GM18951 (cell line): ENCODE results near the gene PRKCB.
"Not testable (repeated sequence)": the region's sequence is repeated elsewhere in the genome, so short reads cannot be mapped to it uniquely, and the experiment has no call there.

Experiments
- POLR2A ChIP-seq: IDR thresholded peaks from 4 replicates; pipeline ENCODE4 v1.6.1; 2011; ENCODE audit warnings: mild to moderate bottlenecking; ENCODE audit not compliant: insufficient read length, insufficient read depth; ENCODE audit errors: extremely low read depth
- in situ Hi-C: fragments of 300-500 bp; cut with MboI; formaldehyde crosslinking; loops from one replicate; pipeline ENCODE4 v1.12.0; 2022; ENCODE audit warnings: low sequenced_read_pairs, mixed read lengths, inconsistent platforms; ENCODE audit not compliant: unreplicated experiment

The PRKCB gene

DNA sequence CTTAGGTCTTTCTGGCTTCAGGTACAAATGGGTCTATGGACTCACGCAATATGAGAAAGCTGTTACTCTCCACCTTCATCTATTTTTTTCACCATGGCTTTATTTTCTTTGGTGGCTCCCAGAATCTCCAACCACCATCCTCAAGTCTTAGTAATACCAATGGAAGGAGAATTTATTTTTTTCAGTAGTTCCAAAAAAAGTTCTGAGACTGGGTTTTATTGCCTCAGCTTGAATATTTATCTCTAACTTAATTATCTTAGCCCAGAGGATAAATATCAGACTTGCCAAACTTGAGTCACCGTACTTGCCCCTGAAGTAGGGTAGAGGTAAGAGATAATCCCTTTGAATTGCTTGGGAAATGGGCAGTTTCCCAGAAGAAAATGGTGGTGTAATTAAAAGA lies 397.2 kb downstream of the PRKCB start:
- in situ Hi-C loops = no loop called here
- no peak for TF ChIP-seq POLR2A

DNA sequence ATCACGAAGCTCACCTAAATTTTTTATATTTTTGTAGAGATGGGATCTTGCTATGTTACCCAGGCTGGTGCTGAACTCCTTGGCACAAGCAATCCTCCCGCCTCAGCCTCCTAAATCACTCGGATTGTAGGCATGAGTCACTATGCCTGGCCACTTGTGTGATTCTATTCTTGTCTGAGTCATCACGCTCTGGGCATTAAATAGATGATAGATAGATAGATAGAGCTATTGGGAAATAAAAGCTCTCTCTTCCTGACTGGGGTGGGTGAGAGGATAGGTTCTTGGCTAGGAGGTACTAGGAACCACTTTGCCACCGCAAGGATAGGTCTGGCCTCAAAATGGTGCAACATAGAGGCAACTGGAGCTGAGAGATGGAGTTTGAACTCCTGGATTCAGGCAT lies 399.0 kb downstream of the PRKCB start:
- in situ Hi-C loops = no loop called here
- no peak for TF ChIP-seq POLR2A

DNA sequence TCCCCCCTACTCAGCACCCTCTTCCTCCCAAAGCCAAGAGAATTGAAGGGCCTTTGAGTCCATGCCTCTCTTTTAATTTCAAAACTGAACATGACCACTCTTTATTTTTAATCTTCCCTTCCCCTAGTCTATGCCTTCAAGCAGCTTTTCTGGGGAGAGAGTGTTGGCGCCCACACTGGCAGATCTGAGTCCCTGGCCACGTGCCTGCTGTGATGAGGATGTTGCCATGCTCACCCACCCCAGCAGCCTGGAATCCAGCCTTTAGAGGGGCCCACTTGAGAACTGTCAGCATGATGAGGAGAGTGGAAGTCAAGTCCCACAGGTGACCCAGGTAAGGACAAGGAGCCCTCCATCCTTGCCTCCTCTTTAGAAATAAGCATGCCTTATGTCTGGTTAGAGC lies 400.0 kb downstream of the PRKCB start:
- no peak for TF ChIP-seq POLR2A
- in situ Hi-C loops = no loop called here

DNA sequence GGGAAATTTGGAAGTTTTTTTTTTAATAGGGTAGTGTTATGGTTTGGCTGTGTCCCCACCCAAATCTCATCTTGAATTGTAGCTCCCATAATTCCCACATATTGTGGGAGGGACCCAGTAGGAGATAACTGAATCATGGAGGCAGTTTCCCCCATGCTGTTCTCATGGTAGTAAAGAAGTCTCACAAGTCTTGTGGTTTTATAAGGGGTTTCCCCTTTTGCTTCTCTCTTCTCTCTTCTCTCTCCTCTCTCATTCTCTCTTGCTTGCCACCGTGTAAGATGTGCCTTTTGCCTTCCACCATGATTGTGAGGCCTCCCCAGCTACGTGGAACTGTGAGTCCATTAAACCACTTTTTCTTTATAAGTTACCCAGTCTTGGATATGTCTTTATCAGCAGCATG lies 403.1 kb downstream of the PRKCB start:
- in situ Hi-C loops = not testable (repeated sequence)

DNA sequence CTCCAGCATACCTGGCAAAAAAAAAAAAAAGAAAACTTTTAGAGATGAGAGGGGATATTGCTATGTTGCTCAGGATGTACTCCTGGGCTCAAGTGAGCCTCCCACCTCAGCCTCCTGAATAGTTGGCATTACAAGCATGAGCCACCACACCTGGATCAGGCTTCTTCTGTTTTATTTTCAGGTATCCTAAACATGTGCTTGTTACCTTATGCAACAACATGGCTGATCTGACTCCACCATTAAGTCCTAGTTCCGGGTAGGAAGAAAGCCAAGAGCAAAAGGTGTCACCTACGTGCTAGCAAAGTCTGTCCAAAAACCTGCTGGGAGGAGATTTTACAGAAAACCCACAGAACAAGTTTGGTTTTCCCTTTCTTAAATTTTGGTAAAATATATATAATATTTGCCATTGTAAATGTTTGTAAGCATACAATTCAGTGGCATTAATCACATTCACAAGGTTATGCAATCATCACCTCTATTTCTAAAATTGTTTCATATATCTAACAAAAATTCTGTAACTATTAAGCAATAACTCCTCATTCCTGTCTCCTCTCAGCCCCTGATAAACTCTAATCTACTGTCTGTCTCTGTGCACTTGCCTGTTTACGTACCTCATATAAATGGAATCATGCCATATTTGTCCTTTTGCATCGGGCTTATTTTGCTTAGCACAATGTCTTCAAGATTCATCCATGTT lies 411.3 kb downstream of the PRKCB start:
- in situ Hi-C loops = no loop called here
- no peak for TF ChIP-seq POLR2A

DNA sequence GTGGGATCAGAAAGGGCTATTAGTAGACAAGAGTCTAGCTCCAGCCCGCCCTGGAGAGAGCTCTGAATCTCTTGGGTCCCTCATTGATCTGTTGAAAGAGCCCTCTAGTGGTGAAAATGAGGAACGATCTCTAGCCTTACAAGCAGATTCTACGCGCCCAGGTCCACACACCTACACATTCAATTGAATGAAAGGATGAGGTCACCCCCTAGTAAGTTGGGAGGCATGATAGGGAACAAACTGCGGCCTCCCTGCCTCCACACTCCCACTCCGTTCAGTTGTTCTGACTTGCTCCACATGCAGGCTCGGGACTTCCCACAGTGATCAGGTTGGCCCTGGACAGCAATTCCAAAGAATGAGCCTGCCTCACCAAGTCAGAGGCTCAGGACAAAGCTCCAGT lies 417.4 kb downstream of the PRKCB start:
- no peak for TF ChIP-seq POLR2A
- in situ Hi-C loops = no loop called here

DNA sequence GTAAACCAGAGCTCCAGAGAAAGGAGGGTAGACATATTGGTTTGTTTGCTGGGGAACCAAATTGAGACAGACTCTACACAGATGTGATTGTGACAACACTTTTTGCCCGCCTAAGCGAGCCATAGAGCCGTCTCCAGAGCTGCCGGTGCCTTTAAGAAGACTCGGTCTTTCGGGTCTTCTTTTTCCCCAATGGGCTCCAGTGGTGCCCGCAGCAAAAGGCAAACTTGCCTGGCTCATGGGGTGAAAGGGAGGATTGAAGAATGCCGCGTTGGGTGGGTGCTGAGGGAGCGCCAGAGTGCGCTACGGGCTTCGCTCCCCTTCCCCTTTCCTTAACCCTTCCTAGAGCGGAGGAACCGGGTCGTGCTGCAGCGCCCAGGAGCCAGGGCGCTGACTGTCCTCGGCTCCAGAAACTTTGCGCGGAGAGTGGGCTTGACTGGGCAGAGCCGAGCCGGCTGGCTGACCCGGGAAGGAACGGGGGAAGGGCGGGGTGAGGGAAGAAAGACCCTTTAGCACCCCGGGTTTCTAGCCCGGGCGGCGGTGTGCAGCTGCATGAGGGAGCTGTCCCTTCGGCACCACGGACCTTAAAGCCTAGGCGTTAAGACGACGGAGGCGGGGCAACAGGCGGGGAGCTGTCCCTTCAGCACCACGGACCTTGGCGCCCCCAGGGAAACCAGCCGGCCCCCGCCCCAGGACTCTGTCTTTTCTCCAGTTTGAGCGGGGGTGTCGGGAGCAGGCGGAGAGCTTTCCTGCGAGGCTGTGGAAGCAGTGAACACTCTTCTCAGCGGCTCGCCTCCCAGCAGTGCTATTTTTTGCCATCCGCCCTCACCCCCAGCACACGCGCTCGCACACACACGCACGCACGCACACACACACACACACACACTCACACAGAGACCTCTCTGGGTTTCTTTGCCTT lies 419.9 kb downstream of the PRKCB start, which contains the start of gene CACNG3:
TSS of gene CACNG3 (plus strand) at position 880 of the 916 bp plus-strand sequence. CDS start 420 bp downstream, outside the sequence.
- in situ Hi-C loops = loop anchor here (5.0 kb wide), 1 partner anchor 463 kb away; no protein-coding TSS in a partner anchor
- TF ChIP-seq POLR2A = no peak

DNA sequence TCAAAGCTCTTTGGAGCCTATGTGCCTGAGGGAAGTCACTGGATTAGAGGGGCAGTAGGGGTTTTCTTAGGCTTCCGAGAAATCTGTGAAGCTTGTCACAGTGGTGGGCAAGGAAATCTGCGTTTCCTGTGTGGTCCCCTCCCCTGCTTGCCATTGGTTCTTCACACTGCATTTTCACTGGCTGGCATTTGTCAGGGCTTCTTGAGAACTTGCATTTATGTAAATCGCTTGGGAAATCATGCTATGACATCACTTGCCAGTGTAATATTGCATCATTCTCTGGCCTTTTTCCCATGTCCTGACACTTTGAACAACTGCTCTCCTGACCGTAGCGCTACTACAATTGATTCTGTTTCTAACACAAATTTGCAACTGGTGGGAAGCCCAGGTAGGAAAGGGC lies 422.2 kb downstream of the PRKCB start:
- TF ChIP-seq POLR2A = no peak
- in situ Hi-C loops = loop anchor here (5.0 kb wide), 1 partner anchor 466 kb away; no protein-coding TSS in a partner anchor

DNA sequence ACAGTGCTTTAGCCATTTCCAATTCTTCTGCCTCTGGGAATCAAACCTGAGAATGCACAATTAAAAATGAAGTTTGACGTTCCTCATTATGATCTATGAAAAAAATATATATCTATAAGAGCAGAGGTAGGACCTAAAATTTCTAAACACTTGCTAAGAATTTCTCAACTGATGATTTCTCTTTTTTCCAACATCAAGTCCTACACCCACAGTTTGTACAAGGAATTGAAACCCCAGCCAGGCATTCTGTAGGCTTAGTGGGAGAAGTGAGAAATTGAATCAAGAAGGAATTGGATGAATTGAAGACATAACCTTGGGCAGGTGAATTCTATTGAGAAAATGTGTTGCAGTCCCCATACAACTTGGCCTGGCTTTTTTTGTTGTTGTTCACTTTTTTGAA lies 423.0 kb downstream of the PRKCB start:
- no peak for TF ChIP-seq POLR2A

DNA sequence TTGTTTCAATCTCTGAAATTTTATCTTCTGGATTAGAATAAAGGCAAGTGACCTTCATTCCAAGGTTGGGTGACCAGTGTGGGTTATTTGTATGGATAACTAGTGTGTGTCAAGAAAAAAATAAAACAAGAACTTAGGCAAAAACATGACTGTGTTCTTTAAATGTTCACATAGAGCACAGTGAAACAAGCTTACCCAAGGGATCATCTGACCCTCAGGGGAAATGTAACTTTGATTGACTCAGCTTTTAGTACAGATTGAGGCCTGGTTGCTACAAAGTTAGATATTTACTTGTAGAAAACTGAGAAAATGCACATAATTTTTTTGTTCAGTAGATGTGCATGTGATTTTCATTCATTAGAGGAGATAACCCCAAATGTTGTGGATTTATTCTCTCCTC lies 427.0 kb downstream of the PRKCB start:
- in situ Hi-C loops = no loop called here
- no peak for TF ChIP-seq POLR2A

More for the DNA sequence above, 423.0 kb downstream of the PRKCB start:
- in situ Hi-C loops = loop anchor here (5.0 kb wide), 1 partner anchor 466 kb away; no protein-coding TSS in a partner anchor
